Mesendoderm (in vitro differentiated cells): ENCODE results near the gene ABCA5. TPM values are rescaled to one million over a fixed set of nuclear protein-coding genes. Genes with fewer than 3 reads are reported as not detected.
"Not testable (repeated sequence)": the region's sequence is repeated elsewhere in the genome, so short reads cannot be mapped to it uniquely, and the experiment has no call there.

Source experiments
- DNase-seq: peaks from one replicate; pipeline ENCODE4 v3.0.0; 2013
- H2AK5ac ChIP-seq: 2 replicates; pipeline ENCODE4 v1.6.1; 2013; ENCODE audit warnings: low read length, inconsistent platforms
- H2BK120ac ChIP-seq: 2 replicates; pipeline ENCODE4 v1.6.1; 2013; ENCODE audit warnings: low read depth, mild to moderate bottlenecking, low read length, moderate library complexity, mixed read lengths
- H2BK15ac ChIP-seq: replicated peaks from 2 replicates; pipeline ENCODE4 v1.6.1; 2013; ENCODE audit warnings: low read depth, mild to moderate bottlenecking, moderate library complexity
- H2BK5ac ChIP-seq: 2 replicates; pipeline ENCODE4 v1.6.1; 2013; ENCODE audit warnings: low read length, inconsistent platforms
- H3K18ac ChIP-seq: 2 replicates; pipeline ENCODE4 v1.6.1; 2013; ENCODE audit warnings: mild to moderate bottlenecking, low read length, mixed read lengths
- H3K23ac ChIP-seq: one replicate; pipeline ENCODE4 v1.6.1; 2013; ENCODE audit warnings: low read length
- H3K27ac ChIP-seq: 2 replicates; pipeline ENCODE4 v1.5.1; 2013; ENCODE audit warnings: low read depth, mild to moderate bottlenecking, inconsistent platforms, low read length, moderate library complexity
- H3K27me3 ChIP-seq: 2 replicates; pipeline ENCODE4 v1.6.1; 2013; ENCODE audit warnings: low read length, control low read depth, mild to moderate bottlenecking, inconsistent platforms; ENCODE audit not compliant: insufficient read depth, poor library complexity
- H3K36me3 ChIP-seq: 2 replicates; pipeline ENCODE4 v1.6.1; 2013; ENCODE audit warnings: low read length, inconsistent platforms; ENCODE audit not compliant: control insufficient read depth, insufficient read depth
- H3K4ac ChIP-seq: one replicate; pipeline ENCODE4 v1.6.1; 2013; ENCODE audit warnings: low read depth, mild to moderate bottlenecking, low read length, moderate library complexity
- H3K4me1 ChIP-seq: 2 replicates; pipeline ENCODE4 v1.6.1; 2013; ENCODE audit warnings: low read depth, low read length, inconsistent platforms; ENCODE audit not compliant: control insufficient read depth
- H3K4me2 ChIP-seq: 2 replicates; pipeline ENCODE4 v1.6.1; 2013; ENCODE audit warnings: low read length
- H3K4me3 ChIP-seq: 2 replicates; pipeline ENCODE4 v1.5.1; 2013; ENCODE audit warnings: mild to moderate bottlenecking, low read length
- H3K56ac ChIP-seq: one replicate; pipeline ENCODE4 v1.6.1; 2013; ENCODE audit warnings: low read length
- H3K79me1 ChIP-seq: 2 replicates; pipeline ENCODE4 v1.6.1; 2013; ENCODE audit warnings: low read length, inconsistent platforms
- H3K79me2 ChIP-seq: 2 replicates; pipeline ENCODE4 v1.6.1; 2013; ENCODE audit warnings: mild to moderate bottlenecking, low read length; ENCODE audit not compliant: control insufficient read depth, insufficient read depth
- H3K9ac ChIP-seq: 2 replicates; pipeline ENCODE4 v1.6.1; 2013; ENCODE audit warnings: low read length, inconsistent platforms
- H4K5ac ChIP-seq: one replicate; pipeline ENCODE4 v1.6.1; 2013; ENCODE audit warnings: low read length
- H4K8ac ChIP-seq: one replicate; pipeline ENCODE4 v1.6.1; 2013; ENCODE audit warnings: low read depth, mild to moderate bottlenecking, control low read depth, low read length, moderate library complexity
- WGBS: extraction: QIAGEN DNeasy Blood & Tissue Kit; methylation state at CpG from one replicate; pipeline ENCODE4 v1.1.7; 2013; ENCODE audit warnings: low lambda C conversion rate, missing lambda C conversion rate; ENCODE audit not compliant: insufficient coverage; ENCODE audit errors: extremely low coverage; 5-methylcytosine and 5-hydroxymethylcytosine counted together
- small RNA-seq: library from polyadenylated mRNA; stranded (forward); fragments of <200 nt; extraction: miRNeasy Mini kit (QIAGEN cat#:217004); gene quantifications from one replicate; pipeline ENCODE3, GENCODE V24; 2013; ENCODE audit not compliant: insufficient read depth

ABCA5 gene

DNA sequence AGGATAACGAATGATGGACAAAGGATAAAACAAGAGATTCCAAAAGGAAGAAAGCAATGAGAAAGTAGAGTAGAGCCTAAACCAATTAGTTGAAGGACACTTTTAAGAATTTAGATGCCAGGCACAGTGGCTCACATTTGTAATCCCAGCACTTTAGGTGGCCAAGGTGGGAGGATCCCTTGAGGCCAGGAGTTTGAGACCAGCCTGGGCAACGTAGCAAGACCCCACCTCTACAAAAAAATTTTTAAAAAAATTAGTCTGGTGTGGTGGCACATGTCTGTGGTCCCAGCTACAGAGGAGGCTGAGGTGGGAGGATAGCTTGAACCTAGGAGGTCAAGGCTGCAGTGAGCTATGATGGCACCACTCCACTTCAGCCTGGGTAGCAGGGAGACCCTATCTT lies 118.3 kb downstream of the ABCA5 start:
- Histone ChIP-seq H3K27me3 (no peaks in the 10 kb centered on the region), H3K18ac (no peak overlapping the region), H3K9ac (no peak overlapping the region), H2BK5ac (no peak overlapping the region), H3K4ac (no peak overlapping the region), H2AK5ac (no peak overlapping the region), H3K4me3 (no peak overlapping the region), H3K4me2 (no peak overlapping the region), H2BK120ac (no peak overlapping the region), H4K8ac (no peak overlapping the region), H3K36me3 (no peaks in the 10 kb centered on the region), H3K79me2 (no peaks in the 10 kb centered on the region), H3K4me1 (no peaks in the 10 kb centered on the region), H2BK15ac (no peak overlapping the region), H3K23ac (no peak overlapping the region), H3K56ac (no peak overlapping the region), H4K5ac (no peak overlapping the region), H3K79me1 (no peaks in the 10 kb centered on the region), H3K27ac (no peak overlapping the region)
- no CpG with 5 or more reads among the region's 2 CpGs for WGBS
- no peak for DNase-seq

- no peaks in the 10 kb centered on the region for H3K27me3 ChIP-seq
- no peak overlapping the region for H3K56ac ChIP-seq
- no peaks in the 10 kb centered on the region for H3K4me1 ChIP-seq
- H3K4me2 ChIP-seq, result no peak overlapping the region
- no peaks in the 10 kb centered on the region for H3K79me1 ChIP-seq
- no peak overlapping the region for H3K9ac ChIP-seq
- H2BK15ac ChIP-seq, result no peak overlapping the region
- H2BK120ac ChIP-seq, result no peak overlapping the region
- H4K5ac ChIP-seq, result no peak overlapping the region
- WGBS, result no CpG with 5 or more reads among the region's 4 CpGs
- H3K4ac ChIP-seq, result no peak overlapping the region
- H3K27ac ChIP-seq, result no peak overlapping the region
- H3K4me3 ChIP-seq, result no peak overlapping the region
- H2AK5ac ChIP-seq, result no peak overlapping the region
- no peaks in the 10 kb centered on the region for H3K36me3 ChIP-seq
- H2BK5ac ChIP-seq, result no peak overlapping the region
- H3K79me2 ChIP-seq, result no peaks in the 10 kb centered on the region
- H3K18ac ChIP-seq, result no peak overlapping the region
- no peak for DNase-seq
- H4K8ac ChIP-seq, result no peak overlapping the region
- H3K23ac ChIP-seq, result no peak overlapping the region
These were observed 119.8 kb downstream of the ABCA5 start for GRCh38 chr17:69207151-69207550.

GRCh38 chr17:69198238-69198637 lies 128.7 kb downstream of the ABCA5 start:
- Histone ChIP-seq H2BK5ac (no peak overlapping the region), H2AK5ac (no peak overlapping the region), H3K23ac (no peak overlapping the region), H3K9ac (no peak overlapping the region), H3K79me1 (no peaks in the 10 kb centered on the region), H3K18ac (no peak overlapping the region), H3K4me1 (no peaks in the 10 kb centered on the region), H3K56ac (no peak overlapping the region), H2BK15ac (no peak overlapping the region), H4K8ac (no peak overlapping the region), H3K4me3 (no peak overlapping the region), H3K27me3 (no peaks in the 10 kb centered on the region), H3K4me2 (no peak overlapping the region), H4K5ac (no peak overlapping the region), H3K79me2 (no peaks in the 10 kb centered on the region), H3K36me3 (no peaks in the 10 kb centered on the region), H3K4ac (no peak overlapping the region), H3K27ac (no peak overlapping the region), H2BK120ac (no peak overlapping the region)
- no peak for DNase-seq
- no CpG with 5 or more reads among the region's 6 CpGs for WGBS

GRCh38 chr17:69196105-69196653 lies 130.8 kb downstream of the ABCA5 start:
- H3K27me3 ChIP-seq, H4K8ac ChIP-seq, H3K36me3 ChIP-seq, H2BK15ac ChIP-seq, H2BK120ac ChIP-seq, H3K79me1 ChIP-seq, H3K9ac ChIP-seq, H3K4me2 ChIP-seq, H4K5ac ChIP-seq, H3K4ac ChIP-seq, H3K23ac ChIP-seq, H3K4me1 ChIP-seq, DNase-seq, H2BK5ac ChIP-seq, H3K4me3 ChIP-seq, H3K79me2 ChIP-seq, H3K27ac ChIP-seq, H3K18ac ChIP-seq, H3K56ac ChIP-seq, H2AK5ac ChIP-seq: not testable (repeated sequence)
- no CpG with 5 or more reads among the region's 40 CpGs for WGBS

Small RNA genes within 50 kb of the gene (small RNA-seq; reads per million reads assigned to genes)
- gene RF00561 (not detected), gene SNRPGP4 (not detected)
